ENCODE data around the gene SLC6A9. TPM values are rescaled to one million over a fixed set of nuclear protein-coding genes. Genes with fewer than 3 reads are reported as not detected.

SLC6A9 gene
- total and polyA plus RNA-seq, 2 of the 8 experiments (the other 6 are each of a cell fraction or from before 2014, with no cell fraction given), result 20.2 to 24.2 TPM

GRCh38 chr1:44057293-44057692, 26.0 kb upstream of the SLC6A9 start:
- no peak overlapping the region for H2BK5ac ChIP-seq (ENCODE audit: low read depth, low read length)
- no peak overlapping the region for H3K56ac ChIP-seq (replicated peaks; ENCODE audit: insufficient read length, low read depth, low read length)
- no peak overlapping the region for H2BK120ac ChIP-seq (replicated peaks; ENCODE audit: low read depth, low read length)
- H3K9me3 ChIP-seq (ENCODE audit: insufficient read depth in 2 of 2, low read depth in 1 of 2, low read length in 1 of 2), result no peaks in the 10 kb centered on the region
- TF ChIP-seq CTCF (IDR thresholded peaks at IDR 0.05; ENCODE audit: control extremely low read depth in 1 of 3, insufficient read depth in 1 of 3, low read depth in 1 of 3, low read length in 3 of 3), result no peak
- no peak for TF ChIP-seq TAF7 (optimal IDR thresholded peaks at IDR 0.05; ENCODE audit: borderline replicate concordance, low read depth, low read length)
- TF ChIP-seq POLR2A (IDR thresholded peaks at IDR 0.05; ENCODE audit: control extremely low read depth in 1 of 2, low read depth in 2 of 2, low read length in 2 of 2), result no peak
- no peak for TF ChIP-seq RFX5 (IDR thresholded peaks at IDR 0.05; ENCODE audit: borderline replicate concordance, low read depth, low read length)
- TF ChIP-seq E2F6 (IDR thresholded peaks at IDR 0.05), result no peak
- no peak for TF ChIP-seq MAFK (IDR thresholded peaks at IDR 0.05; ENCODE audit: low read depth, low read length)
- TF ChIP-seq BACH1 (IDR thresholded peaks at IDR 0.05; ENCODE audit: low read length), result no peak
- no peak for TF ChIP-seq CREB1 (IDR thresholded peaks at IDR 0.05)
- no peak for TF ChIP-seq SAP30 (IDR thresholded peaks at IDR 0.05; ENCODE audit: insufficient read depth, insufficient replicate concordance, low read length)
- no peak for TF ChIP-seq SP2 (IDR thresholded peaks at IDR 0.05; ENCODE audit: low read length)
- CTCF ChIA-PET (ENCODE audit: partially characterized antibody), result interaction anchor here (0.9 to 4.6 kb wide), 8 partner anchors 10 to 294 kb away, joined by 3 to 44 read pairs (median 3); no protein-coding TSS in a partner anchor
- POLR2A ChIA-PET (ENCODE audit: partially characterized antibody), result interaction anchor here (1.2 to 1.8 kb wide), 4 partner anchors 14 to 122 kb away, joined by 3 to 4 read pairs (median 3); partner anchors contain the start of gene SLC6A9
- no peak overlapping the region for H4K8ac ChIP-seq (ENCODE audit: extremely low read depth, insufficient read depth, low read length)
- H4K91ac ChIP-seq (replicated peaks; ENCODE audit: insufficient read length, low read length), result no peak overlapping the region
- H3K79me2 ChIP-seq (ENCODE audit: control insufficient read depth in 1 of 2, insufficient read depth in 2 of 2, low read length in 2 of 2), result no peaks in the 10 kb centered on the region
- H3K18ac ChIP-seq (ENCODE audit: extremely low read depth, low read length), result no peak overlapping the region
- H2BK12ac ChIP-seq (ENCODE audit: low read depth, low read length), result no peak overlapping the region
- no peak overlapping the region for H3K14ac ChIP-seq (ENCODE audit: insufficient read length)
- no peak overlapping the region for H3K9ac ChIP-seq (replicated peaks in 1 of 4; ENCODE audit: extremely low read depth in 1 of 4, low read depth in 3 of 4, low read length in 3 of 4)
- no peaks in the 10 kb centered on the region; a peak in 2 of 7 replicates for H3K27me3 ChIP-seq (replicated peaks in 1 of 4; ENCODE audit: control insufficient read depth in 3 of 4, extremely low read depth in 1 of 4, insufficient read depth in 3 of 4, low read length in 3 of 4)
- H3K4me1 ChIP-seq (replicated peaks in 1 of 4; ENCODE audit: control insufficient read depth in 3 of 4, insufficient read depth in 4 of 4, low read length in 3 of 4), result 0 out of 7 replicates have a peak, but pooled peaks cover 0 to 1% (median 0%) of the 10 kb centered on the region in 4 experiments
- H3K4ac ChIP-seq (replicated peaks; ENCODE audit: insufficient read length, low read depth, low read length), result no peak overlapping the region
- no peak for FAIRE-seq
- no peak overlapping the region for H2BK15ac ChIP-seq (ENCODE audit: low read length)
- no peak overlapping the region for H3K27ac ChIP-seq (ENCODE audit: low read depth, low read length)
- no peak overlapping the region for H3K4me2 ChIP-seq (ENCODE audit: insufficient read depth in 1 of 2, low read depth in 2 of 2, low read length in 2 of 2)
- H4K20me1 ChIP-seq (replicated peaks in 1 of 2; ENCODE audit: control insufficient read depth in 1 of 2, insufficient read depth in 2 of 2, low read length in 2 of 2), result no peaks in the 10 kb centered on the region
- no peak overlapping the region for H3K4me3 ChIP-seq (ENCODE audit: extremely low read depth in 1 of 4, insufficient read depth in 2 of 4, low read depth in 3 of 4, low read length in 4 of 4)
- no peaks in the 10 kb centered on the region for H3K36me3 ChIP-seq (ENCODE audit: control insufficient read depth in 2 of 4, insufficient read depth in 4 of 4, low read length in 3 of 4)
- no peak overlapping the region for H4K5ac ChIP-seq (ENCODE audit: insufficient read length, low read depth, low read length)
- no peak for DNase-seq (ENCODE audit: low read depth in 1 of 2, low spot score in 2 of 2)
- no peak overlapping the region for H2AFZ ChIP-seq (ENCODE audit: low read length)
- 62% methylated on average over 1 of the region's 1 CpG; no CpG with 5 or more reads in 1 of the 2 experiments for WGBS, 2 experiments (ENCODE audit: extremely low coverage in 1 of 2, insufficient coverage in 1 of 2, insufficient read length in 1 of 2, insufficient replicate concordance in 2 of 2, low coverage in 1 of 2, low lambda C conversion rate in 2 of 2, missing lambda C conversion rate in 1 of 2)
- no peak overlapping the region for H2AK5ac ChIP-seq (ENCODE audit: low read depth, low read length)
- no peak overlapping the region for H3K23ac ChIP-seq (ENCODE audit: insufficient read length)
- no peaks in the 10 kb centered on the region for H3K79me1 ChIP-seq (ENCODE audit: low read depth, low read length)
- H3K23me2 ChIP-seq (ENCODE audit: low read depth, low read length), result no peaks in the 10 kb centered on the region
- no peak overlapping the region for H2BK20ac ChIP-seq (ENCODE audit: low read length)

All from H1 (cell line).